Suprapubic skin (tissue), 4 donors: Measurements from ENCODE around the gene FNDC5. TPM values are rescaled to one million over a fixed set of nuclear protein-coding genes. Genes with fewer than 3 reads are reported as not detected.

Source experiments
- DNase-seq, 2 donors: peaks; one replicate each; pipeline ENCODE4 v3.0.0-alpha.2; 2019; ENCODE audit warnings: low spot score in 2 of 2
- H3K27ac ChIP-seq: fragments of 200-600 bp; sonication (generic); one replicate; pipeline ENCODE4 v1.5.1; 2019
- H3K27me3 ChIP-seq: fragments of 200-600 bp; sonication (generic); one replicate; pipeline ENCODE4 v1.5.1; 2019
- H3K36me3 ChIP-seq: fragments of 200-600 bp; sonication (generic); one replicate; pipeline ENCODE4 v1.5.1; 2019
- H3K4me1 ChIP-seq: fragments of 200-600 bp; sonication (generic); one replicate; pipeline ENCODE4 v1.5.1; 2019
- H3K4me3 ChIP-seq: fragments of 200-600 bp; sonication (generic); one replicate; pipeline ENCODE4 v1.5.1; 2019; ENCODE audit warnings: mild to moderate bottlenecking
- H3K9me3 ChIP-seq: fragments of 200-600 bp; sonication (generic); one replicate; pipeline ENCODE4 v1.5.1; 2019
- CTCF ChIP-seq, 2 donors: fragments of 200-600 bp in 1 of 2; fragments of 450-650 bp in 1 of 2; sonication (generic) in 1 of 2; IDR thresholded peaks; one replicate each; pipeline ENCODE4 v1.5.1; 2016 to 2019; ENCODE audit warnings: antibody characterized with exemption in 2 of 2, mild to moderate bottlenecking in 1 of 2, moderate library complexity in 1 of 2
- EP300 ChIP-seq: sonication (generic); formaldehyde crosslinking; IDR thresholded peaks from one replicate; pipeline ENCODE4 v1.6.1; 2017; ENCODE audit warnings: antibody characterized with exemption
- POLR2A ChIP-seq, 2 donors: fragments of 450-650 bp; IDR thresholded peaks; one replicate each; pipeline ENCODE4 v1.6.1; 2017; ENCODE audit warnings: antibody characterized with exemption in 2 of 2, mild to moderate bottlenecking in 2 of 2, moderate library complexity in 2 of 2
- POLR2AphosphoS5 ChIP-seq, 3 donors: sonication (generic); formaldehyde crosslinking; IDR thresholded peaks; one replicate each; pipeline ENCODE4 v1.6.1; 2017; ENCODE audit warnings: antibody characterized with exemption in 3 of 3
- WGBS: methylation state at CpG from one replicate; pipeline ENCODE4 v1.1.5; 2018; 5-methylcytosine and 5-hydroxymethylcytosine counted together
- total RNA-seq, 4 donors: library from RNA; depleted of rRNA; stranded (reverse); fragments of >200 nt; gene quantifications; one replicate each; pipeline ENCODE4 v1.1.0, GENCODE V29; 2016

The FNDC5 gene
- total RNA-seq, 4 donors from 2014 or later = 0.48 to 3.0 (median 1.6) TPM; not detected in 1

- DNase-seq = no peak
- 79% methylated on average over 7 of the region's 7 CpGs for WGBS
Observed at GRCh38 chr1:32883338-32884031, 12.8 kb upstream of the FNDC5 start.

GRCh38 chr1:32881871-32882850 lies 11.4 kb upstream of the FNDC5 start:
- Histone ChIP-seq H3K4me3 (no peak overlapping the region), H3K36me3 (no peaks in the 10 kb centered on the region), H3K27ac (no peak overlapping the region), H3K9me3 (no peaks in the 10 kb centered on the region), H3K4me1 (peaks cover 20% of the 10 kb centered on the region), H3K27me3 (peaks cover 41% of the 10 kb centered on the region)
- DNase-seq = no peak
- WGBS = 27% methylated on average over 21 of the region's 22 CpGs
- no peak for TF ChIP-seq POLR2AphosphoS5 (IDR thresholded peaks at IDR 0.05)
- no peak for TF ChIP-seq POLR2A (IDR thresholded peaks at IDR 0.05)
- TF ChIP-seq CTCF (IDR thresholded peaks at IDR 0.05) = no peak

More at GRCh38 chr1:32883338-32884031, 12.8 kb upstream of the FNDC5 start:
- Histone ChIP-seq H3K27ac (no peak overlapping the region), H3K4me3 (no peak overlapping the region), H3K27me3 (peaks cover 47% of the 10 kb centered on the region), H3K9me3 (no peaks in the 10 kb centered on the region), H3K4me1 (peaks cover 14% of the 10 kb centered on the region), H3K36me3 (no peaks in the 10 kb centered on the region)
- TF ChIP-seq POLR2A (IDR thresholded peaks at IDR 0.05) = no peak
- TF ChIP-seq CTCF (IDR thresholded peaks at IDR 0.05) = no peak
- no peak for TF ChIP-seq POLR2AphosphoS5 (IDR thresholded peaks at IDR 0.05)
- TF ChIP-seq EP300 = no peak

- WGBS = 72% methylated on average over 5 of the region's 5 CpGs
- no peak for DNase-seq
- no peak overlapping the region for H3K4me3 ChIP-seq
- peaks cover 19% of the 10 kb centered on the region for H3K4me1 ChIP-seq
- TF ChIP-seq POLR2AphosphoS5 (IDR thresholded peaks at IDR 0.05) (no peak), CTCF (IDR thresholded peaks at IDR 0.05) (no peak), EP300 (no peak), POLR2A (IDR thresholded peaks at IDR 0.05) (no peak)
- peaks cover 40% of the 10 kb centered on the region for H3K27me3 ChIP-seq
- no peaks in the 10 kb centered on the region for H3K36me3 ChIP-seq
- H3K9me3 ChIP-seq = no peaks in the 10 kb centered on the region
- H3K27ac ChIP-seq = no peak overlapping the region
Observed at GRCh38 chr1:32881291-32881690, 10.6 kb upstream of the FNDC5 start.

GRCh38 chr1:32878637-32879041 lies 7.9 kb upstream of the FNDC5 start:
- Histone ChIP-seq H3K4me3 (no peak overlapping the region), H3K4me1 (peaks cover 11% of the 10 kb centered on the region), H3K27ac (no peak overlapping the region), H3K9me3 (no peaks in the 10 kb centered on the region), H3K36me3 (no peaks in the 10 kb centered on the region), H3K27me3 (peaks cover 18% of the 10 kb centered on the region)
- no peak for TF ChIP-seq POLR2AphosphoS5 (IDR thresholded peaks at IDR 0.05)
- DNase-seq = peak in 1 of 2 donors; percentile 46
- 56% methylated on average over 1 of the region's 5 CpGs for WGBS

GRCh38 chr1:32878183-32878582 lies 7.5 kb upstream of the FNDC5 start:
- 66% methylated on average over 3 of the region's 6 CpGs for WGBS
- no peak overlapping the region for H3K27ac ChIP-seq
- H3K36me3 ChIP-seq = no peaks in the 10 kb centered on the region
- no peak overlapping the region for H3K4me3 ChIP-seq
- H3K27me3 ChIP-seq = peaks cover 18% of the 10 kb centered on the region
- H3K4me1 ChIP-seq = peaks cover 11% of the 10 kb centered on the region
- no peak for TF ChIP-seq EP300
- no peak for TF ChIP-seq CTCF (IDR thresholded peaks at IDR 0.05)
- no peak for TF ChIP-seq POLR2AphosphoS5 (IDR thresholded peaks at IDR 0.05)
- TF ChIP-seq POLR2A (IDR thresholded peaks at IDR 0.05) = no peak
- peak in 1 of 2 donors; percentile 35 for DNase-seq
- no peaks in the 10 kb centered on the region for H3K9me3 ChIP-seq
